ENCODE results near the gene C3orf62.
A peak's percentile ranks its signal among the peaks of the same experiment; 100 is the strongest.
"Not testable (repeated sequence)": the region's sequence is repeated elsewhere in the genome, so short reads cannot be mapped to it uniquely, and the experiment has no call there.

Gene C3orf62

DNA sequence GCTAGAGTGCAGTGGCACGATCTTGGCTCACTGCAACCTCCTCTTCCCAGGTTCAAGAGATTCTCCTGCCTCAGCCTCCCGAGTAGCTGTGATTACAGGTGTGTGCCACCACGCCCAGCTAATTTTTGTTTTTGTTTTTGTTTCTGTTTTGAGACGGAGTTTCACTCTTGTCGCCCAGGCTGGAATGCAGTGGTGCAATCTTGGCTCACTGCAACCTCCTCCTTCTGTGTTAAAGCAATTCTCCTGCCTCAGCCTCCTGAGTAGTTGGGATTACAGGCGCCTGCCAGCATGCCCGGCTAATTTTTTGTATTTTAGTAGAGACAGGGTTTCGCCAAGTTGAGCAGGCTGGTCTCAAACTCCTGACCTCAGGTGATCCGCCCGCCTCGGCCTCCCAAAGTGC, 36.9 kb downstream of the C3orf62 start:
- Histone ChIP-seq H3K4me1 (ENCODE audit: control insufficient read depth, insufficient read depth, low read length) (peaks cover 29% of the 10 kb centered on the region), H3K36me3 (ENCODE audit: control insufficient read depth, insufficient read depth, low read length, severe bottlenecking) (peaks cover 18% of the 10 kb centered on the region)
- H3K4me3 ChIP-seq (ENCODE audit: low read length); H3K9ac ChIP-seq (ENCODE audit: low read length); DNase-seq (ENCODE audit: low read depth); H3K27me3 ChIP-seq (replicated peaks; ENCODE audit: control insufficient read depth, insufficient read depth, low read length); H3K9me3 ChIP-seq (ENCODE audit: control insufficient read depth, low read length): not testable (repeated sequence)

DNA sequence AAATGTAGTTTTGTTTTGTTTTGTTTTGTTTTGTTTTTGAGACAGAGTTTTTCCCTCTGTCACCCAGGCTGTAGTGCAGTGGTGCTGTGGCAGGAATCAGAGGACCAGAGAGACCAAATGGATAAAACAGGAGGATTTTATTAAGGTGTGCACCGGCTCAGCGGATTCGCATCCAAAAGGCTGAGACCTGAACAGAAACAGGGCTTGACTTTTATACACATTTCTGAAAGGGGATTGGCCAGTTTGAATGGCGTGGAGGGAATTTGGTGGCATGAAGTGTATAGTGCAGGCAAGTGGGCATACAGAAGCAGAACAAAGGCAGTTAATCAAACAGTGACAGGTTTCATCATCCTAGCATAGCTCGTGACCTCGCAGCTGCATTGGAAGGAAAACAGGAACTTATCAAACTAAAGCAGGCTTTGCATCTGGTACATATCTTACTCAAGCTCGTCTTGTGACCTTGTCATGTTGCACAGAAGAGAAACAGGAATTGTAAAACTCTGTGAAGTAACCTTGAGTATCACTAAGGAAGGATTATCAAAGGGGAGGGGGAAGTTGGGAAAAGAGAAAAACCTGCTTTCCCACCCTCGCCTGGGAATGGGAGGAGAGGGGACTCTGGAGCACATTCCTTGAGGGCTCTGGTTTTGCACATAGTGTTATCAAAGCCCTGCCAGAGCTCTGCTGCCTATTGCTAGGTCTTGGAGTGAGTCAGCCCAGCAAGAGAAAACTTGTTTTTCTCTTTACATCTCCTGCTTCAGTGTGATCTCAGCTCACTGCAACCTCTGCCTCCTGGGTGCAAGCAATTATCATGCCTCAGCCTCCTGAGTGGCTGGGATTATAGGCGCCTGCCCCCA, 38.5 kb downstream of the C3orf62 start:
- peak; percentile 30 for DNase-seq (ENCODE audit: low read depth)

GRCh38 chr3:49237344-49237743, 39.7 kb downstream of the C3orf62 start:
- Histone ChIP-seq H3K36me3 (ENCODE audit: control insufficient read depth, insufficient read depth, low read length, severe bottlenecking) (peaks cover 18% of the 10 kb centered on the region), H3K9me3 (ENCODE audit: control insufficient read depth, low read length) (peaks cover 22% of the 10 kb centered on the region), H3K4me1 (ENCODE audit: control insufficient read depth, insufficient read depth, low read length) (peaks cover 22% of the 10 kb centered on the region), H3K4me3 (ENCODE audit: low read length) (no peak overlapping the region), H3K9ac (ENCODE audit: low read length) (no peak overlapping the region), H3K27me3 (replicated peaks; ENCODE audit: control insufficient read depth, insufficient read depth, low read length) (no peaks in the 10 kb centered on the region)
- DNase-seq (ENCODE audit: low read depth): no peak

More for the DNA sequence above, 38.5 kb downstream of the C3orf62 start:
- Histone ChIP-seq H3K4me3 (ENCODE audit: low read length) (no peak overlapping the region), H3K27me3 (replicated peaks; ENCODE audit: control insufficient read depth, insufficient read depth, low read length) (no peaks in the 10 kb centered on the region), H3K36me3 (ENCODE audit: control insufficient read depth, insufficient read depth, low read length, severe bottlenecking) (peaks cover 17% of the 10 kb centered on the region), H3K4me1 (ENCODE audit: control insufficient read depth, insufficient read depth, low read length) (peaks cover 22% of the 10 kb centered on the region), H3K9me3 (ENCODE audit: control insufficient read depth, low read length) (peaks cover 11% of the 10 kb centered on the region), H3K9ac (ENCODE audit: low read length) (peak overlapping the region; percentile 69)

DNA sequence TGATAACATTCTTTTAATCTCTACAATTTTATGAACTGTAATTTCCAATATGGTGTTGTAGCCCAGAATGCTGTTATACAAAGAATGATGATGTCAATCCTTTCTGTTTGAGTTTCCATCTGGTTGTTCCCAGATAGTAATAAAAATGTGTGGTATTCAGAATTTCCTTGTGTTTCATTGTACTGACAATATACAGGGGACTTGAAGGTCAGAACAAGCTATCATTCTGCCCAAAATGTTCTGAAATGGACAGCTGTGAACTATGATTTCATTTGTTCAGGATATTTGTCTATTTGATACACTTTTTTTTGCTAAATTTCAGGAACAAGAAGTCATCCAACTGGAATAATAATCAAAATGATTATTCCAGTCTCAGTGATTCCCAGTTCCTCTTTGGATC, 40.8 kb downstream of the C3orf62 start:
- Histone ChIP-seq H3K27me3 (replicated peaks; ENCODE audit: control insufficient read depth, insufficient read depth, low read length) (no peaks in the 10 kb centered on the region), H3K9me3 (ENCODE audit: control insufficient read depth, low read length) (peaks cover 23% of the 10 kb centered on the region), H3K4me3 (ENCODE audit: low read length) (no peak overlapping the region), H3K4me1 (ENCODE audit: control insufficient read depth, insufficient read depth, low read length) (peaks cover 26% of the 10 kb centered on the region), H3K36me3 (ENCODE audit: control insufficient read depth, insufficient read depth, low read length, severe bottlenecking) (peaks cover 12% of the 10 kb centered on the region), H3K9ac (ENCODE audit: low read length) (no peak overlapping the region)
- no peak for DNase-seq (ENCODE audit: low read depth)

DNA sequence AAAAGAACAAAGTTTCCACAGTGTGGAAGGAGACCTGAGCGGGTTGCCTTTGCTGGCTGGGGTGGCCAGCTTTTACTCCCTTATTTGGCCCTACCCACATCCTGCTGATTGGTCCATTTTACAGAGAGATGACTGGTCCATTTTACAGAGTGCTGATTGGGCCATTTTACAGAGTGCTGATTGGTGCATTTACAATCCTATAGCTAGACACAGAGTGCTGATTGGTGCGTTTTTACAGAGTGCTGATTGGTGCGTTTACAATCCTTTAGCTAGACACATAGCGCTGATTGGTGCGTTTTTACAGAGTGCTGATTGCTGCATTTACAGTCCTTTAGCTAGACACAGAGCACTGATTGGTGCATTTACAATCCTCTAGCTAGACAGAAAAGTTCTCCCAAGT, 48.2 kb downstream of the C3orf62 start:
- DNase-seq (ENCODE audit: low read depth); H3K4me1 ChIP-seq (ENCODE audit: control insufficient read depth, insufficient read depth, low read length); H3K27me3 ChIP-seq (replicated peaks; ENCODE audit: control insufficient read depth, insufficient read depth, low read length); H3K4me3 ChIP-seq (ENCODE audit: low read length); H3K9ac ChIP-seq (ENCODE audit: low read length): not testable (repeated sequence)
- H3K9me3 ChIP-seq (ENCODE audit: control insufficient read depth, low read length): peaks cover 45% of the 10 kb centered on the region
- H3K36me3 ChIP-seq (ENCODE audit: control insufficient read depth, insufficient read depth, low read length, severe bottlenecking): peaks cover 18% of the 10 kb centered on the region

- H3K4me1 ChIP-seq (ENCODE audit: control insufficient read depth, insufficient read depth, low read length): peaks cover 32% of the 10 kb centered on the region
- no peaks in the 10 kb centered on the region for H3K36me3 ChIP-seq (ENCODE audit: control insufficient read depth, insufficient read depth, low read length, severe bottlenecking)
- no peaks in the 10 kb centered on the region for H3K27me3 ChIP-seq (replicated peaks; ENCODE audit: control insufficient read depth, insufficient read depth, low read length)
- H3K9ac ChIP-seq (ENCODE audit: low read length): no peak overlapping the region
- DNase-seq (ENCODE audit: low read depth): no peak
- peaks cover 4% of the 10 kb centered on the region for H3K9me3 ChIP-seq (ENCODE audit: control insufficient read depth, low read length)
- no peak overlapping the region for H3K4me3 ChIP-seq (ENCODE audit: low read length)
Measured at GRCh38 chr3:49222002-49222401, 55.0 kb downstream of the C3orf62 start.

- not testable (repeated sequence) for DNase-seq (ENCODE audit: low read depth); H3K4me3 ChIP-seq (ENCODE audit: low read length); H3K9ac ChIP-seq (ENCODE audit: low read length); H3K9me3 ChIP-seq (ENCODE audit: control insufficient read depth, low read length); H3K36me3 ChIP-seq (ENCODE audit: control insufficient read depth, insufficient read depth, low read length, severe bottlenecking); H3K27me3 ChIP-seq (replicated peaks; ENCODE audit: control insufficient read depth, insufficient read depth, low read length)
- peaks cover 32% of the 10 kb centered on the region for H3K4me1 ChIP-seq (ENCODE audit: control insufficient read depth, insufficient read depth, low read length)
Measured at GRCh38 chr3:49220985-49221563, 56.0 kb downstream of the C3orf62 start.

GRCh38 chr3:49219132-49219531, 57.9 kb downstream of the C3orf62 start:
- peaks cover 32% of the 10 kb centered on the region for H3K4me1 ChIP-seq (ENCODE audit: control insufficient read depth, insufficient read depth, low read length)
- peaks cover 2% of the 10 kb centered on the region for H3K9me3 ChIP-seq (ENCODE audit: control insufficient read depth, low read length)
- peak overlapping the region; percentile 29 for H3K9ac ChIP-seq (ENCODE audit: low read length)
- no peak overlapping the region for H3K4me3 ChIP-seq (ENCODE audit: low read length)
- H3K27me3 ChIP-seq (replicated peaks; ENCODE audit: control insufficient read depth, insufficient read depth, low read length): no peaks in the 10 kb centered on the region
- no peak for DNase-seq (ENCODE audit: low read depth)
- peaks cover 10% of the 10 kb centered on the region for H3K36me3 ChIP-seq (ENCODE audit: control insufficient read depth, insufficient read depth, low read length, severe bottlenecking)

Data from adipocyte (in vitro differentiated cells).